NCI-H2107 treated with DMSO at 0.1 percent for 48 hours (cell line): ENCODE measurements around the gene GPR162.

ENCODE experiments used
- DNase-seq: peaks from one replicate; lab custom pipeline; 2025; ENCODE audit not compliant: unreplicated experiment; lab: John Stamatoyannopoulos, UW

Gene GPR162

DNA sequence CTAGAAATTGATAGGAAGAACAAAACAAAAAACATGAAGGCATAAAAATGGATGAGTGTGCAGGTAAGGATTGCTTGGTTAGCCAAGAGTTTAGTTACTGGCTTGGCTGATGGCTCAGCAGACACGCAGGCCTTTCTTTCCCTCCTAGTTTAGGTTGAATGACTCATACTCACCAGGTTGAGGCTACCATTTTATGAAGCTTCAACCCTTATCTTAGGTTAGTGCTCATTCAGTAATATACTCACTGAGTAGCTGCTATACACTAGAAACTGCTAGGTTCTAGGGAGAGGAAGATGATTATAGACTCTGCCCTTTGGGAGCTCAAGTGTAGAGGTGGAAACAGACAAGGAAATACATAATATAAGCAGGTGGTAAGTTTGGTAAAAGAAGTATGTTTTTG is 12.6 kb downstream of the GPR162 start:
- DNase-seq: no peak

DNA sequence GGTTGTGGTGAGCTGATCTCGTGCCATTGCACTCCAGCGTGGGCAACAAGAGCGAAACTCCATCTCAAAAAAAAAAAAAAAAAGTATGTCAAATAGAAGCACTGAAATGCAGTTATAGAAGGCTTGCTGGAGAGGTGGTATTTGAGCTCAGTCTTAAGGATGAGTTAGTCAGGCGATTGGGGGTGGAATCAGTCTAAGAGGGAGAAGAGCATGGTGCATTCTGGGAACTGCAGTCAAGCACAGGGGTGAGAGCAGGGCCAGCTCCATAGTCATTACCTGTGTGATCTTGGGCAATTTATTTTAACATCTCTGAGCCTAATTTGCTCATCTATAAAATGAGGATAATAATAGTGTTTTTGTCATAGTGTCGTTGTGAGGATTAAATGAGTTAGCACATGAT is 13.3 kb downstream of the GPR162 start:
- no peak for DNase-seq

DNA sequence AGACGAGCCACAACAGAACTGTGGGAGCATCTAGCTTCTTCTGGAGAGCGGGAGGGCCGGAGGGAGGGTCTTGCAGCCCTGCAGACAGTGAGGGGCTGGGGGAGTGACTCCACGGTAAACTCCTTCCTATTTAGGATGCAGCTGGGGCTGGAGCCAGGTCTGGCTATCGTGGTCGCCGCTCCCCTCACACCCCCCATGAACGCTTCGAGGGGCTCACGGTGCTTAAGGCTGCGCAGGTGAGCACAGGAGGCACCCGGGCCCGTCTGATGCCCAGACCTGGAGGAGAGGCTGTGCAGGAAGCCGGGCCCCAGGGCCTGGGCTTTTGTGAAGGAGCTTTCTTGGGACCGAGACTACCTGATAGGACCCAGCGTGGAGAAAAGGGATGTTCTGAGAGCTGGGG is 15.2 kb downstream of the GPR162 start:
- no peak for DNase-seq

DNA sequence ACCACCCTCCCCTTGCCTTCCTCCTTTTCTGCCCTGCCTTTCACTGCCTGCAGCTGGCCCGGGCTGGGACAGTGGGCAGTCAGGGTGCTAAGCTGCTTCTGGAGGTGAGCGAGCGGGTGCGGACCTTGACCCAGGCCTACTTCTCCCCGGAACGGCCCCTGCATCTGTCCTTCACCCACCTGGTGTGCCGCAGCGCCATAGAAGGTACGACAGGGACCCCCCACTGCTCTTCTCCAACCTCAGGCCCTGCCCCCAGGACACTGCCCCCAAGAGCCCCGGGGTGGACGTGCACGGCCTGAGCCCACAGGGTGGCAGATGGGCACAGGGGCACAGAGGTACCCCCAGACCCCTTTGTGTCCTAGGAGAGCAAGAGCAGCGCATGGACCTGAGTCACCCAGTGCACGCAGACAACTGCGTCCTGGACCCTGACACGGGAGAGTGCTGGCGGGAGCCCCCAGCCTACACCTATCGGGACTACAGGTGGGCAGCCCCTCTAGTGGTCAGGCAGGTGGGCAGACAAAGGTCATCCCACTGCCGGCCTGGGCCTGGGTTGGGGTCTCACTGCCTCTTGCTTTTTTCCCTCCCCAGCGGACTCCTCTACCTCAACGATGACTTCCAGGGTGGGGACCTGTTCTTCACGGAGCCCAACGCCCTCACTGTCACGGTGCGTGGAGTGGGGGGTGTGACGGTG is 15.9 kb downstream of the GPR162 start:
- no peak for DNase-seq

DNA sequence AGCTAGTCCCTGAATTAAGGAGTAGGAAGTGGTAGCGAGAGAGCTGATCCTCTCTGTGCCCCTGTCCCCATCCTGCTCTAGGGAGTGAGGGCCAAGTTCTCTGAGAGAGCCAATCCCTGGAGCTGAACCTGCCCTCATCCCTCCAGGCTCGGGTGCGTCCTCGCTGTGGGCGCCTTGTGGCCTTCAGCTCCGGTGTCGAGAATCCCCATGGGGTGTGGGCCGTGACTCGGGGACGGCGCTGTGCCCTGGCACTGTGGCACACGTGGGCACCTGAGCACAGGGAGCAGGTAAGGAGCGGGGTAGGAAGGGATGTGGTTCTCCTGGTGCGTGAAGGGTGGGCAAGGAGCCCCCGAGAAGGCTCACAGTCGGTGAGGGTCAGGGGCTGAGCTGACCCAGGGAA is 17.2 kb downstream of the GPR162 start:
- DNase-seq: no peak

DNA sequence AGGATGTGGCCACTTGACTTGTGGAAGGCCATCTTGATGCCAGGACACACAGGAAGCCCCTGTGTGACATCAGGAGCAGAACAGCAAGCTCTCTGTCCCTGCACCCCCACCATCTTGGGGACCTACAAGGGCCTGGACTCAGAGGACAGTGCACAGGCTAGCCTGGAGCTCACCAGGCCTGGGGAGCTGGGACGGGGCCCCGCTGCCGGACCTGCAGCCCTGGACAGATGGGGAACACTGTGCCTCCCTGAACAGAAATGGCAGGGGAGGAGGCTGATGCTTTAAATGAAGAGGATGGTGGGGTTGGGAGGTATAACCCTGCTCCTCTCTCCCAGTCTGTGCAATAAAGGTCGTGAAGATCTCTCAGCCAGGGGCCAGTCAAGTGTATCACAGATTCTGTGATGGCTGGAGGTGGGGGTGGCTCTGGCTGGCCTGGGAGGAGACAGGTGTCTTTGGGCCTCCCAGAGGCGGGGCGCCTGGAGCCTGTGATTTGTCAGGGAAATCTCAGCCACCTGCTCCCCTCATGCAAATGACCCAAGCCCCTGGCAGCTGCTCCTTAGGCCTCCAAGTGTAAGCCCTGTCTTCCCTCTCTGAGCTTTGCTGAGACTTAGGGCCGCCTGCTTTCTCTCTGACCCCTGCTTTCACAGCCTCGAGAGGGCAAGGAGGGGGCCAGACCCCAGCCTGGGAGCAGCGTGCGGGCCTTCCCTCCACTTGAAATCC is 18.0 kb downstream of the GPR162 start:
- peak; percentile 84 for DNase-seq

DNA sequence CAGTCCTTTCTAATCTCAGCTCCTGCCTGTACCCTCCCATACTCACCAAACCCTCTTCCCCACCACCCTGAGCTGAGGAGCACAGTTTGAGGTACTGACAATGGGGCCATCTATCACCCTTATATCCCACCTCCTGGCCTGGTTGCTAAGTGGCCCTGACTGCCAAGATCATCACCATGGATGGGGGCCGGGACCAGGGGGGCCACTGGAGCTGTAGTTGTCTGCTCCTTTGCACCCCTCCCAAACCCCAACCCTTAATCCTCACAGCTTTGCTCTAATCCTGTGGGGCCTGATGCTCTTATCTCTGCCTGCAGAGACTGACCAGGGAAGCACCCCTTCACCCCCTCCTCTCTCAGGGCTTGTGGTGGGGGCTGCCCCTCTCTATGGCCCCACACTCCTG is 18.7 kb downstream of the GPR162 start:
- no peak for DNase-seq

DNA sequence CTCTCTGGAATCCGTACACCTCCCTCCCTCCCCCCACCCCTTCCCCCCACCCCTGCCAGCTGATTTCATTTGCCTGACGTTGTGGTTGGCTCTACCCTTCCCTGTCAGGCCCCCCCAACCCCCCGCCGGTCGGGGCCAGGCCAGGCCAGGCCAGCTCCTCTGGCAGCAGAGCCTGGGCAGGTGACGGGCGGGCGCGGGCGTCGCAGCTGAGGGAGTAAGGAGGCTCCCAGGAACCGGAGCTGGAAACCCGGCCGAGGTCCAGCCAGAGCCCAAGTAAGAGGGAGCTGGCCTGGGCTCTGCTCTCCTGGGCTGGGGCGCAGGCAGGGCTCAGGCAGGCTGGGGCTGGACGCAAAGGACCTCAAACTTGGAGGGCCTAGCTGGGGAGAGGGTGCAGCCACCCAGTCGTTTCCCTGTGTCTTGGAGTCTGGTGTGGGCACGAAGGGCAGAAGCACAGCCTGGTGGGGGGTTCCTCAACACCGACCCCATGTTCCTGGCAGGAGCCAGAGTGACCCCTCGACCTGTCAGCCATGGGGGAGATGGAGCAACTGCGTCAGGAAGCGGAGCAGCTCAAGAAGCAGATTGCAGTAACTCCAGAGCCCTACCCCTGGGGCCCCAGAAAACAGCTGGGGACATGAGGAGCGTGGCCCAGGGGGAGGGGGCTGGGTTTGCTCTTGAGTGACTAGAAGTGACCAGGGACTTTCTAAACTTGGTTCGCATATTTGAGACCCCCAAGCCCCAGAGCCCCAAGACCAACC is 19.3 kb downstream of the GPR162 start, which contains the start of gene GNB3:
Gene GNB3, plus strand, starts transcription at position 165 of the 755 bp plus-strand sequence. Its CDS starts 363 bp downstream, at position 528.
- DNase-seq: no peak

DNA sequence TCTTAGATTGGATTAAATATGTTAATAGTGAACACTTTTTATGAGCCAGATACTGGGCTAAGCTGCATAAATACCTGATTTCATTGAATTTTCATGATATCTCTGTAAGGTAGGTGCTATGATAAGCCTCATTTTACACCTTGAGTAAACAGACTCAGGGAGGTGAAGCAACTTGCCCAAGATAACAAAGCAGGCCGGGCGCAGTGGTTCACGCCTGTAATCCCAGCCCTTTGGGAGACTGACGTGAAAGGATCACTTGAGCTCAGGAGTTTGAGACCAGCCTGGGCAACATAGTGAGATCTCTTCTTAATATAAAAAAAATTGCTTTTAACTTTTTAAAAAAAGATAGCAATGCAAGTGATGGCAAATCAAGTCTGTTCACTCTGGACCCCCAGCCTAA is 20.5 kb downstream of the GPR162 start:
- no peak for DNase-seq

DNA sequence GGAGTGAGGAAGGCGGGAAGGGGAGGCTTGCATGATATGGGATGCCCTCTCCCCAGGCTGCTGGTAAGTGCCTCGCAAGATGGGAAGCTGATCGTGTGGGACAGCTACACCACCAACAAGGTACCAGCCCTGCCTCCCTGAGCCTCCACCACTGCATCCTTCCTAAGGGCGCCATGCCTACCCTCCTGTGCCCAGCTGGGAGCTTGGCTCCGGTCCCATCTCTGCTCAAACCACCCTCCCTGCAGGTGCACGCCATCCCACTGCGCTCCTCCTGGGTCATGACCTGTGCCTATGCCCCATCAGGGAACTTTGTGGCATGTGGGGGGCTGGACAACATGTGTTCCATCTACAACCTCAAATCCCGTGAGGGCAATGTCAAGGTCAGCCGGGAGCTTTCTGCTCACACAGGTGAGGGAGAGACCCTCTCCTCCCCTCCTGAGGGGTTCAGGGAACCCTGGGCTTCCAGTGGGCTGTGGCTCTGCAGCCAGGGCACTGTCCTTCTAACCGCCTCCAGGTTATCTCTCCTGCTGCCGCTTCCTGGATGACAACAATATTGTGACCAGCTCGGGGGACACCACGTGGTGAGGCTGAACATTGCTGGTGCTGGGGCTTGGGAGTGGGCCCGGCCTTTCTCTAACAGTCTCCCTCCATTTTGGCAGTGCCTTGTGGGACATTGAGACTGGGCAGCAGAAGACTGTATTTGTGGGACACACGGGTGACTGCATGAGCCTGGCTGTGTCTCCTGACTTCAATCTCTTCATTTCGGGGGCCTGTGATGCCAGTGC is 21.7 kb downstream of the GPR162 start:
- no peak for DNase-seq

DNA sequence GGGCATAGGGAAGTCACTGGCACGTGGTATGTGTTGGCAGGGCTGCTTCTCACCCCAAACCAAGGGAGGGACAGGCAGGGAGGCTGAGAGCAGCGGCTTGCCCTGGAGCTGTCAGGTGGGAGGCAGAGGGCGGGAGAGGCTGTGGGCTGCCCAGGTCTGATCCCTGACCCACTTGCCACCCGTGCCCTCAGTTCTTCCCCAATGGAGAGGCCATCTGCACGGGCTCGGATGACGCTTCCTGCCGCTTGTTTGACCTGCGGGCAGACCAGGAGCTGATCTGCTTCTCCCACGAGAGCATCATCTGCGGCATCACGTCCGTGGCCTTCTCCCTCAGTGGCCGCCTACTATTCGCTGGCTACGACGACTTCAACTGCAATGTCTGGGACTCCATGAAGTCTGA is 23.8 kb downstream of the GPR162 start:
- no peak for DNase-seq

DNA sequence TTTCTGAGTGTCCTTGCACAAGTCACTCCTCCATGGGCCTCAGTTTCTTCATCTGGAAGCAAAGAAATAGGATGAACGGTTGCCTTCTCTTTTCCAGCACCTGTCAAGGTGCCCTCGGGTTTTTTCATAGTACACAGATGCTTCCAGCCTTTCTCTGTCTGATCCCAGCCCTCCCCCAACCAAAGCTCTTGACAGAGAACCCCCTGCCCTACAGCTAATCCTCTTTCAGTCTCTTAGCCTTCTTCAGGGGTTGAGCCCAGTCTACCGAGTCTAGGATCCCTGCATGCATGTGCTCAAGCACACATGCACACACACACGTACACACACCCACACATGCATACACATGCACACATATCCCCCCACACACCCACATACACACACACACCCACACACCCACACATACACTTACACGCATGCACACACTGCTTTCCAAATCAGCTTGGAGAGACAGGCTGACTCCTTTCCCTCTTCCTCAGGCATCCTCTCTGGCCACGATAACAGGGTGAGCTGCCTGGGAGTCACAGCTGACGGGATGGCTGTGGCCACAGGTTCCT is 24.8 kb downstream of the GPR162 start:
- DNase-seq: no peak

DNA sequence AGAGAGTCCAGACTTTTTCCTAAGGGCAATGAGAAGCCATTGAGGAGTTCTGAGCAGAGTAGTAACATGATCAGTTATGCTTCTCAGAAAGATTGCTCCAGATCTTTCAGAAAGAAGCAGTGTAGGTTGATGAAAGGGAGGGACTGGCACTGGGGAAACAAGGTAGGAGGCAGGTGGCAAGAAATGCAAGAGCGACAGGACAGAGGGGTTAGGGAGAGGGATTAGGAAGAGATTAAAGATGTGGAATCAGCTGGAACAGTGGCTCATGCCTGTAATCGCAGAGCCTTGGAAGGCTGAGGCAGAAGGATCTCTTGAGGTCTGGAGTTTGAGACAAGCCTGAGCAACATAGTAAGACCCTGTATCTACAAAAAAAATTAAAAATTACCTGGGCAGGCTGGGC is 26.1 kb downstream of the GPR162 start:
- no peak for DNase-seq

DNA sequence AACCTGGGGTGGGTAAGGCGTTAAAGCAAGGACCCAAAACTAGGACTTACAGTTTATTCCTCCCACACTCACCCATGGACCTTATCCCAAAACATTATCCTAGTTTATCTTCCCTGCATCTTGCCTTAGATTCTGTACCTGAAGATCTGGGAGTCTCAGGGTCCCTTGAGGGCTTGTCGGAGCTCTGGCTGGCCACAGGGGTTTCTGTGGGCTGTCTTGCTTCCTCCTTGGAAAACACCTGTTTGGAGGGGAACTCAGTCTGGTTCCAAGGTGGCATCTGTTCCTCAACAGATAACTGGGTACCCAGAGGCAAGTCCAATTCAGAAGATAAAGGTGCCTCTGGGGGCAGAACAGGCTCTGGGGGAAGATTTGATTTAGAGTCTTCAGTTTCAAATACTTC is 27.8 kb downstream of the GPR162 start:
- DNase-seq: no peak

DNA sequence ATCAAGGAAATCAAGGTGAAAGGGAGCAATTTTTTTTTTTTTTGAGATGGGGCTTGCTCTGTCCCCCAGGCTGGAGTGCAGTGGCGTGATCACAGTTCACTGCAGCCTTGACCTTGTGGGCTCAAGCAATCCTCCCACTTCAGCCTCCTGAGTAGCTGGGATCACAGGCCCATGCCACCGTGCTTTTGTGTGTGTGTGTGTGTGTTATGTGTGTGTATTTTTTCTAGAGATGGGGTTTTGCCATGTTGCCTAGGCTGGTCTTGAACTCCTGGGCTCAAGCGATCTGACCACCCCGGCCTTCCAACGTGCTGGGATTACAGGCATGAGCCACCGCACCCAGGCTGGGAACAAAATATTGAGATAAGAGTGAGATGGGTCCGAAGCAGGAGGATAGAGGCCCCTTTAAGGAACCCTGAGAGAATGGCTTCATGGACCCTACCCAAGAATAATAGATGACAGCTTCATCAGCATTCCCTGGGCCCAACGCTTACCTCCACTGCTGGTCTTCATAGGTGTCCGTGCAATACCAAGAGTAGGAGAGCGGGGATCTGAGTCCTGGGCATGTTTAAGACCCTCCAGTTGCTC is 28.4 kb downstream of the GPR162 start:
- no peak for DNase-seq

DNA sequence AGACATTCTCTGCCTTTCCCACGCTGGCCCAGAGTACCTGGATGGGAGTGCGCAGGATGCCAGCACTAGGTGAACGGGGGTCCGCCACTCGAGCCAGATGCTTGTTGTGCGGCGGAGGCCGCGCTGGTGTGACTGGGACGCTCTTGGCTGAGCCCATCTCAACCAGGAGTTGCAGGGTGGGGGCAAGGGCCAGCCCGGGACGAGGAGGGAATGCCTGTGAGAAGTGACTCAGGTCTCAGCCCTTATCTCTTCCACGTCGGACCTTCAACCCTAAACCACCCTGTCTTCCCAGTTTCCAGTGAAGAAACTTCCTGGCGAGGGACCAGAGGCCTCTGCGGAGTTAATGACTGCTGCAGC is 29.2 kb downstream of the GPR162 start:
- DNase-seq: no peak

DNA sequence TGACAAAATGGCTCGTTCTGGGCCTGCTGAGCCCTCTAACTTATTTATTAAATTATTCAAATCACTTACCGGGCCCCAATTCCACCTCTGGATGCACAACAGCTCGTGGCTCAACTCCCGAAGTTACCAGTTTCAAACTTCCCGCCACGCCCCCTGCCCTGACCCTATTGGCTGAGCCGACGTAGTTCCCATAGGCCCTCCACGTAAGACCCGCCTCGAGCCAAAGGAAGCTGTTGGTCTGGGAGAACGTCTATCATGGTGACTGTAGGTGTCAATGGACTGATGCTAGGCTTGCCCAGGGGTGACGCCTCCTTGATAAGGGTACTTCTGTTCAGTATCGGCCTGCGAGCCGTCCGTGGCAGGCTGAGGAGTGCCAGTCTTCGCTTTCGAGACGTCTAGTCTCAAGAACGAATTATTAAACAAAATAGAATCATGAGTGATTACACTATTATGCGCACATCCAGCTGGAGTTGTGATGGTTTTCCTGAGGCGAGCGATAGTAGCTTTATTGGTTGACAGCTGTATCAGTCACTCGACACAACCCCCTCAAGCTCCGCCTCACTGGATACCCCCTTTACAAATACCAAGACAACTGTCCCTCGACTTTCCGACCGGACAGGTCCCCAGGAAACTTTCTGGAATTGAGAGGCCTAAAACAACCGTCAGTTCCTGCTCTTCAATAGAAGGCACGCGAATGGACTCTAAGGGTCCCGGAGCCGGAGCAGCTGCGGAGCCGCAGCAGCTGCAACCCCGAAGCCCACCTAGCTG is 29.7 kb downstream of the GPR162 start, which contains the start of gene CDCA3:
Gene CDCA3, minus strand, starts transcription at position 134 of the 768 bp plus-strand sequence. CDS start 334 bp downstream, outside the sequence.
- peak; percentile 99 for DNase-seq

DNA sequence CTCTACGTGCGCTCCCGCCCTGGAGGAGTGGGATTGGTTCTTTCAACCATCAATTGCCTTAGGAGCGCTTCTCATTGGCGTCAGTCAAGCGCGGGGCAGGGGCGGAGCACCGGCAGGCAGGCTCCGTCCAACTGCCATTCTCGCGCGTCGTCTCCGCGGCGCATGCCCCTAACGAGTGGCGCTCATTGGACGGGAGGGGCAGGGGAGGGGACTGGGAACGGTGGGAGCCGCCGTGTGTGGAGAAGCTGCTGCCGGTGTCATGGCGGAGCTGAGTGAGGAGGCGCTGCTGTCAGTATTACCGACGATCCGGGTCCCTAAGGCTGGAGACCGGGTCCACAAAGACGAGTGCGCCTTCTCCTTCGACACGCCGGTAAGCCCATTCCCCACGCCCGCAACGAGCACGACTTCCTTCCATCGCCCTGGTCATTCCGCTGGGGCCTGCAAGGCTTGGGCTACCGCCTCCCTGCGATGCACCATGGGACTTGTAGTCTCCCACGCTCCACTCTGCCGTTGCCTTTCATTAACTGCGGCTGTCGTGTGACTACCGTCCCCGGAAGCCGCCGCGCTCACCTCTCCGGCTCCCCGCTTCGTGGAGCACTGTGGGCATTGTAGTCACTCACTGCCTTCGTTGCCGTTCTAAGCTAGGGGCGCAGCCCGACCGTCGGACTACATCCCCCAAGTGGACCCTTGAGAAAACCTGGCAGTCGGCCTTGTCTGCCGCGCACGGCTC is 30.5 kb downstream of the GPR162 start, which contains the start of gene USP5:
Gene USP5, plus strand, starts transcription at position 230 of the 730 bp plus-strand sequence. Its CDS starts 30 bp downstream, at position 260.
- peak; percentile 99 for DNase-seq
